Epithelial cell of esophagus (primary cell): ENCODE measurements around the gene SAYSD1.
A peak's percentile ranks its signal among the peaks of the same experiment; 100 is the strongest.

Source experiments
- DNase-seq: peaks from one replicate; pipeline ENCODE4 v3.0.0; 2010; ENCODE audit warnings: low read depth
- H3K4me3 ChIP-seq: 2 replicates; pipeline ENCODE4 v1.5.1; 2011; ENCODE audit warnings: mild to moderate bottlenecking, low read length, control low read depth
- TF ChIP-seq, protein P1 (sequence below): IDR thresholded peaks from 2 replicates; pipeline ENCODE4 v1.5.1; 2011; ENCODE audit warnings: low read depth, mild to moderate bottlenecking, low read length, control low read depth, inconsistent platforms; ENCODE audit not compliant: insufficient read depth; ENCODE audit errors: missing control alignments

The SAYSD1 gene

DNA sequence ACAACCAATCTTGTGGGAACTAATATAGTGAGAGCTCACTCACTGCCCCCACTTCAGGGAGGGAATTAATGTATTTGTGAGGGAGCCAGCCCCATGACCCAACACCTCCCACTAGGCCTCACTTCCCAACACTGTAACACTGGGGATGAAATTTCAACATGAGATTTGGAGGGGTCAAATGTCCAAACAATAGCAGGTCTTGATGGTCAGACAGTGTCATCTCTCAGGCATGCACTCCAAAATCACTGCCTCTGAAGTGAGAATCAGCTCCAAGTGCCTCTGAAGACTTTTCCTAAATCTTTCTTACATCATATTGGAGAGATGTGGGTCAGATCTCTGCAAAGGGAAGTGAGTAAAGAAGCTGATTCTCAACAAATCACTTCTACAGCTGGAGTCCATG lies 13.8 kb upstream of the SAYSD1 start:
- no peak overlapping the region for H3K4me3 ChIP-seq
- TF ChIP-seq, protein P1, sequence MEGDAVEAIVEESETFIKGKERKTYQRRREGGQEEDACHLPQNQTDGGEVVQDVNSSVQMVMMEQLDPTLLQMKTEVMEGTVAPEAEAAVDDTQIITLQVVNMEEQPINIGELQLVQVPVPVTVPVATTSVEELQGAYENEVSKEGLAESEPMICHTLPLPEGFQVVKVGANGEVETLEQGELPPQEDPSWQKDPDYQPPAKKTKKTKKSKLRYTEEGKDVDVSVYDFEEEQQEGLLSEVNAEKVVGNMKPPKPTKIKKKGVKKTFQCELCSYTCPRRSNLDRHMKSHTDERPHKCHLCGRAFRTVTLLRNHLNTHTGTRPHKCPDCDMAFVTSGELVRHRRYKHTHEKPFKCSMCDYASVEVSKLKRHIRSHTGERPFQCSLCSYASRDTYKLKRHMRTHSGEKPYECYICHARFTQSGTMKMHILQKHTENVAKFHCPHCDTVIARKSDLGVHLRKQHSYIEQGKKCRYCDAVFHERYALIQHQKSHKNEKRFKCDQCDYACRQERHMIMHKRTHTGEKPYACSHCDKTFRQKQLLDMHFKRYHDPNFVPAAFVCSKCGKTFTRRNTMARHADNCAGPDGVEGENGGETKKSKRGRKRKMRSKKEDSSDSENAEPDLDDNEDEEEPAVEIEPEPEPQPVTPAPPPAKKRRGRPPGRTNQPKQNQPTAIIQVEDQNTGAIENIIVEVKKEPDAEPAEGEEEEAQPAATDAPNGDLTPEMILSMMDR = no peak
- DNase-seq = no peak

DNA sequence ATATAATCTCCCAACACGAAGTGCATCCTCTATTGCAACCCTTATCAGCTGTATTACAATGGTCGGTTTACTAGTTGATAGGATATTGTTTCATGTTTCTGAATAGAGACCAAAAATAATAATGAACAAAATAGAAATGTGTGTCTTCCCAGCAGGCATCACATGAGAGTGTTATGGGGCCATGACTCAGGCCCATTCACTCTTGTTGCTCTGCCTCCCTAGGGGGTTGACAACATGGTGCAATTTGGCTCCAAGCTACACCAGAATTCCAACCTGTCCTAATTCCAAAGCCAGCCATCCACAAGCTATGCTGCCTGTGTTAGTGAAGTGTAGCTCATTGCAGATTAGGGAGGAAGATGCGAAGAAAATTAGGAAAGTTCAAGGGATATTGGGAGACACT lies 13.1 kb upstream of the SAYSD1 start:
- DNase-seq = no peak
- TF ChIP-seq, protein P1 = no peak
- H3K4me3 ChIP-seq = no peak overlapping the region

DNA sequence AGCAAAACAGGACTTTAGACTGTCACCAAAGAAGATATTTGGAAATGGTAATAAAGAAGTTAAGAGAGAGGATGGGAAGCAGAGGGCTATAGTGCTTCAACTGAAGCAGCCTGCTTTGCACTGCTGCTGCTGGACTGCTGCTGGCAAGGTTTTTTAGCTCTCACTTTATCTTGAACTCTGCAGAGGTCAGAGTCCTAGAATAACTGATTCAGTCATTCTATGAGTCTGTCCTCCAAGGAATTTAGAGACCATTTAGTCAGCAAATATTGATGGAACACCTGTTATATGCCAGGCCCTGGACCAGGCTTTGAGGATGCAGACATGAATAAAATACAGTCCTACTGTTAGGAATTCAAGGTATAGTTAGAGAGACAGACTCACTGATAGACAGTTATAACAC lies 9.1 kb upstream of the SAYSD1 start:
- no peak for DNase-seq
- H3K4me3 ChIP-seq = no peak overlapping the region
- TF ChIP-seq, protein P1 = no peak

DNA sequence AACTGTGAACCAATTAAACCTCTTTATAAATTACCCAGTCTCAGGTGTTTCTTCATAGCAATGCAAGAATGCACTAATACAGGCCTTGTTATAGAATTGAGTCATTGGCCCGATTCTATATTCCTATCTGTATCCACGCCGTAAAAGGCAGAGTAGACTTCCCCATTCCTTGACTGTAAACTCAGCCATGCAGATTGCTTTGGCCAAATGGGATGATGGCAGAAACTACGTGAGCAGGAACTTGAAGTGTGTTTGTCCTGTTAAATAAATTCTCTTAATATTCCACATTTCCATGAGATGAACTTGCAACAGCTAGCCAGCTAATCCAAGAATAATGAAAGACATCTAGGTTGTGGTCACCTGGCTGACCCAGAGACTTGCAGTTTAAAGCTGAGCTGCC lies 3.9 kb upstream of the SAYSD1 start:
- TF ChIP-seq, protein P1 = no peak
- no peak overlapping the region for H3K4me3 ChIP-seq
- DNase-seq = no peak

DNA sequence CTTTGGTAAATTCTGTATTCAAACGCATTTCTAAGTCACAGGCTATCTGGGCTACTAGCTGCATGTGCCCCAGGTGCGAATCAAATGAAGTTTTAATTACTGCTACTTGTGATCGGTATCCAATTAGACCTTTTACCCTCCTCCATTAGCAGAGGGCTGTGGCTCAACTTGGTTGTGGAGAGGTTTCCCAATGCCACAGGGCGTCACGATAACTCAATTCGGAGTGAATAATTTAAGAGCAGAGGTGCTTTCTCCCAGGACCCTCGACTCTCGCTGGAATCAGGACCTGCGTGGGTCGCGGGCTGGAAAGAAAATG lies 640 bp downstream of the SAYSD1 start:
- H3K4me3 ChIP-seq = peak overlapping the region; percentile 69
- no peak for DNase-seq
- TF ChIP-seq, protein P1 = no peak

DNA sequence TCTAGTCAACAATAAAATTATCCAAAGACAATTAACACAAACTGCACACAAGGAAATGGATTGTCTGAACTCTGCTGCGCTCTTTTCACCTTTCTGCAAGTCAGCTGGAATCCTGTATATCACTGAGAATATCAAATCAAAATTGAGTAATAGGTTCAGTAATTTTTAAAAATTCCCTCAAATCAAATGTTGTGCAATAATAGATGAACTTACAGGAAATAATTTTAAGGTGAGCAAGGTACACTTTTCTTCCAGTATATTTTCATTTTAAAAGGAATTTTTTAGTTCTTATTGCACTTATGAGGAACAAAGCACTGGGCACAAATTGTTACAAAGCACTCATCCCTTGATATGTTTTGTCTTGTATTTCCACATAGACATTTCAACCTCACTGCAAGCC lies 1.2 kb downstream of the SAYSD1 start:
- TF ChIP-seq, protein P1 = no peak
- peak overlapping the region; percentile 69 for H3K4me3 ChIP-seq
- DNase-seq = no peak

DNA sequence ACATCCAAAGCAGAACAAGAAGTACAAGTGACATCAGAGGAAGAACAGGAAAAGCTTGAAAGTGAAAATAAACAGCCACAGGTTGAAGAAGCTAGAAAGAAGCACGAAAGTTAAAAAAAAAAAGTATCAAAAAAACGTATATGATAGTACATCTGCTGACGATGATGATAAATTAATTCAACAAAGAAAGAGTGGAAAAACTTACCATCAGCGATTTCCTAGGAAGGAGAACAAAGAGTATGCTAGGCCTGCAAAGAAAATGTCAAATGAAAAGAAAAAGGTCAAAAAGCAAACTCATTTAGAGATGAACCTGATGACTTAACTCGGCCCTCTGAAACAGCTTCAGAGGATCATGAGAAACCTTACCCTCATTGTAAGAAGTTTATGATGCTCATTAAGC lies 3.7 kb downstream of the SAYSD1 start:
- no peak for DNase-seq
- no peak overlapping the region for H3K4me3 ChIP-seq
- TF ChIP-seq, protein P1 = no peak
